Esophagus muscularis mucosa (tissue), 4 donors: ENCODE data around the gene MCAT. TPM values are rescaled to one million over a fixed set of nuclear protein-coding genes. Genes with fewer than 3 reads are reported as not detected.

ENCODE experiments used
- DNase-seq: peaks from one replicate; pipeline ENCODE4 v3.0.0-alpha.2; 2017; ENCODE audit errors: extremely low spot score
- H3K27ac ChIP-seq, 4 donors: fragments of 200-600 bp; sonication (generic); replicated peaks in 1 of 4; 1 replicate in 3 of 4; 2 replicates in 1 of 4; pipeline ENCODE4 v1.5.1; 2016 to 2019; ENCODE audit warnings: mild to moderate bottlenecking in 1 of 4
- H3K27me3 ChIP-seq, 4 donors: fragments of 200-600 bp; sonication (generic); one replicate each; pipeline versions ENCODE4 v1.5.1 to v1.6.0; 2016 to 2019
- H3K36me3 ChIP-seq, 4 donors: fragments of 200-600 bp; sonication (generic); one replicate each; pipeline ENCODE4 v1.5.1; 2016 to 2019
- H3K4me1 ChIP-seq, 4 donors: fragments of 200-600 bp; sonication (generic); one replicate each; pipeline ENCODE4 v1.5.1; 2016 to 2019
- H3K4me3 ChIP-seq, 4 donors: fragments of 200-600 bp; sonication (generic); 1 replicate in 2 of 4; 2 replicates in 2 of 4; pipeline ENCODE4 v1.5.1; 2016 to 2019; ENCODE audit warnings: mild to moderate bottlenecking in 4 of 4, moderate library complexity in 1 of 4
- H3K9me3 ChIP-seq, 4 donors: fragments of 200-600 bp; sonication (generic); 1 replicate in 3 of 4; 2 replicates in 1 of 4; pipeline ENCODE4 v1.5.1; 2016 to 2019
- CTCF ChIP-seq, 3 experiments: fragments of 200-600 bp in 2 of 3; fragments of 450-650 bp in 1 of 3; sonication (generic) in 2 of 3; IDR thresholded peaks; one replicate each; pipeline ENCODE4 v1.5.1; 2017 to 2019; ENCODE audit warnings: antibody characterized with exemption in 3 of 3, mild to moderate bottlenecking in 2 of 3, moderate library complexity in 1 of 3
- EP300 ChIP-seq: sonication (generic); formaldehyde crosslinking; IDR thresholded peaks from one replicate; pipeline ENCODE4 v1.6.1; 2017; ENCODE audit warnings: antibody characterized with exemption
- POLR2A ChIP-seq: fragments of 450-650 bp; IDR thresholded peaks from one replicate; pipeline ENCODE4 v1.6.1; 2017; ENCODE audit warnings: antibody characterized with exemption, moderate library complexity, mild to moderate bottlenecking, low read depth
- POLR2AphosphoS5 ChIP-seq, 2 donors: sonication (generic); formaldehyde crosslinking; IDR thresholded peaks; one replicate each; pipeline ENCODE4 v1.6.1; 2017; ENCODE audit warnings: antibody characterized with exemption in 2 of 2
- WGBS: methylation state at CpG from one replicate; pipeline ENCODE4 v1.1.5; 2018; 5-methylcytosine and 5-hydroxymethylcytosine counted together
- intact Hi-C: fragments of 100-400 bp; cut with DNase I; formaldehyde crosslinking; loops from one replicate; pipeline ENCODE4 v1.15.1; 2023
- total RNA-seq, 4 donors: library from RNA; depleted of rRNA; stranded (reverse); fragments of >200 nt; gene quantifications; one replicate each; pipeline versions ENCODE4 v1.1.0 to v1.2.1, GENCODE V29; 2016

Gene MCAT
- total RNA-seq, 4 donors from 2014 or later = 15.8 to 32.1 (median 22.7) TPM

- H3K36me3 ChIP-seq = peaks cover 11 to 58% (median 39%) of the 10 kb centered on the region in 4 donors
- H3K4me1 ChIP-seq = peaks cover 12 to 30% (median 19%) of the 10 kb centered on the region in 4 donors
- H3K9me3 ChIP-seq = no peaks in the 10 kb centered on the region
- no peaks in the 10 kb centered on the region for H3K27me3 ChIP-seq
- TF ChIP-seq POLR2AphosphoS5 (IDR thresholded peaks at IDR 0.05) (no peak), EP300 (no peak), POLR2A (no peak), CTCF (IDR thresholded peaks at IDR 0.05) (no peak)
- H3K27ac ChIP-seq = no peak overlapping the region
- H3K4me3 ChIP-seq = no peak overlapping the region
- intact Hi-C loops = no loop called here
- WGBS = 92% methylated on average over 6 of the region's 10 CpGs
- DNase-seq = no peak
Measured at GRCh38 chr22:43182118-43182517, 38.9 kb upstream of the MCAT start.

- Histone ChIP-seq H3K36me3 (peaks cover 11 to 63% (median 40%) of the 10 kb centered on the region in 4 donors), H3K27me3 (no peaks in the 10 kb centered on the region), H3K9me3 (no peaks in the 10 kb centered on the region), H3K4me3 (no peak overlapping the region), H3K4me1 (peaks cover 12 to 28% (median 18%) of the 10 kb centered on the region in 4 donors), H3K27ac (no peak overlapping the region)
- intact Hi-C loops = no loop called here
- 96% methylated on average over 11 of the region's 13 CpGs for WGBS
- no peak for TF ChIP-seq POLR2A
- no peak for DNase-seq
Measured at GRCh38 chr22:43181321-43182076, 38.3 kb upstream of the MCAT start.

GRCh38 chr22:43180670-43181069 lies 37.5 kb upstream of the MCAT start:
- 90% methylated on average over 10 of the region's 15 CpGs for WGBS
- no peak overlapping the region for H3K27ac ChIP-seq
- H3K9me3 ChIP-seq = no peaks in the 10 kb centered on the region
- H3K27me3 ChIP-seq = no peaks in the 10 kb centered on the region
- H3K36me3 ChIP-seq = peaks cover 14 to 70% (median 47%) of the 10 kb centered on the region in 4 donors
- H3K4me3 ChIP-seq = no peak overlapping the region
- intact Hi-C loops = no loop called here
- H3K4me1 ChIP-seq = peaks cover 4 to 19% (median 10%) of the 10 kb centered on the region in 4 donors
- DNase-seq = no peak
- TF ChIP-seq POLR2A (no peak), CTCF (IDR thresholded peaks at IDR 0.05) (no peak), POLR2AphosphoS5 (IDR thresholded peaks at IDR 0.05) (no peak), EP300 (no peak)

GRCh38 chr22:43179911-43180195 lies 36.7 kb upstream of the MCAT start:
- H3K36me3 ChIP-seq = peaks cover 22 to 78% (median 55%) of the 10 kb centered on the region in 4 donors
- intact Hi-C loops = no loop called here
- H3K4me1 ChIP-seq = peaks cover 0 to 11% (median 2%) of the 10 kb centered on the region in 4 donors
- H3K9me3 ChIP-seq = no peaks in the 10 kb centered on the region
- H3K27me3 ChIP-seq = no peaks in the 10 kb centered on the region
- no peak for TF ChIP-seq EP300
- TF ChIP-seq POLR2AphosphoS5 (IDR thresholded peaks at IDR 0.05) = no peak
- TF ChIP-seq CTCF (IDR thresholded peaks at IDR 0.05) = no peak
- TF ChIP-seq POLR2A = no peak
- no peak overlapping the region for H3K27ac ChIP-seq
- DNase-seq = no peak
- 98% methylated on average over 15 of the region's 15 CpGs for WGBS
- H3K4me3 ChIP-seq = no peak overlapping the region

GRCh38 chr22:43179146-43179910 lies 36.1 kb upstream of the MCAT start:
- peaks cover 0 to 6% (median 0%) of the 10 kb centered on the region in 4 donors for H3K4me1 ChIP-seq
- no peak for TF ChIP-seq POLR2AphosphoS5 (IDR thresholded peaks at IDR 0.05)
- TF ChIP-seq CTCF (IDR thresholded peaks at IDR 0.05) = no peak
- TF ChIP-seq EP300 = no peak
- no peak for TF ChIP-seq POLR2A
- H3K27ac ChIP-seq = no peak overlapping the region
- peaks cover 26 to 83% (median 60%) of the 10 kb centered on the region in 4 donors for H3K36me3 ChIP-seq
- no peaks in the 10 kb centered on the region for H3K9me3 ChIP-seq
- WGBS = 97% methylated on average over 12 of the region's 25 CpGs
- no peak overlapping the region for H3K4me3 ChIP-seq
- no peak for DNase-seq
- no peaks in the 10 kb centered on the region for H3K27me3 ChIP-seq
- intact Hi-C loops = no loop called here
